Endothelial cell of coronary artery (primary cell): ENCODE results near the gene ANKRD39. TPM values are rescaled to one million over a fixed set of nuclear protein-coding genes. Genes with fewer than 3 reads are reported as not detected.

ENCODE experiments used
- total RNA-seq: library from RNA; depleted of rRNA; stranded (reverse); fragments of >200 nt; gene quantifications from 2 replicates; pipeline ENCODE4 v1.2.3, GENCODE V29; 2014

The ANKRD39 gene, protein sequence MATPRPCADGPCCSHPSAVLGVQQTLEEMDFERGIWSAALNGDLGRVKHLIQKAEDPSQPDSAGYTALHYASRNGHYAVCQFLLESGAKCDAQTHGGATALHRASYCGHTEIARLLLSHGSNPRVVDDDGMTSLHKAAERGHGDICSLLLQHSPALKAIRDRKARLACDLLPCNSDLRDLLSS
- 6.3 and 6.9 TPM in 2 replicates for total RNA-seq

DNA sequence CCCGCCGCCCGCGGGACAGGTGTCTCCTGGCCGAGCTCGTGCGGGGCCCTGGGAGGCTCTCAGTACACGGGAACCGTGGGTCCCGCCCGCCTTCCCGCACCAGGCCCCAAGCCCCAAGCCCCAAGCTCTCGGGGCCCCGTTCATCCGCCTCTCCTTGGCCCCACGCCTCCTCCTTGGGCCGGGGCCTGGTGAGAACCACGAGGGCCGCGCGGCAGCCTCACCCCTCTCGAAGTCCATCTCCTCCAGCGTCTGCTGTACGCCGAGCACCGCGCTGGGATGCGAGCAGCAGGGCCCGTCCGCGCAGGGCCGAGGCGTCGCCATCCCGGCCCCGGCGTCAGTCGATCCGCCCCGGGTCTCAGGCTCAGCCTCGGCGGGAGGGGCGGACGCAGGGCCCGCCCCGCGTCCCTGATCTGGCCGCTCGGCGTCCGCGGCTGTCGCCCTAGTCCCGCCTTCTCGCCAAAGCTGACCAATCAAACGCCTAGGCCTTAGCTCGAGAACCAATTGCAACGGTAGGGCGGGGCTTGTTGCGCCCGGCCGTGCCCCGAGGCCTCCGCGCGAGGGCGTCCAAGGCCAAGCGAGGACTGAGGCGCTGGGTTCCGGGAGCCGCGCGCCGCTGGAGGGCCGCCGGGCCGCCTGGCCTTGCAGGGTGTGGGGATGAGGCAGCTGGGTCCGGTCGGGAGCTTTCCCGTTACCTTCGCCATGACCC is at the start of gene ANKRD39:
ANKRD39 (minus strand) TSS at position 350 of the 706 bp plus-strand sequence; CDS start at position 321, 29 bp downstream.

DNA sequence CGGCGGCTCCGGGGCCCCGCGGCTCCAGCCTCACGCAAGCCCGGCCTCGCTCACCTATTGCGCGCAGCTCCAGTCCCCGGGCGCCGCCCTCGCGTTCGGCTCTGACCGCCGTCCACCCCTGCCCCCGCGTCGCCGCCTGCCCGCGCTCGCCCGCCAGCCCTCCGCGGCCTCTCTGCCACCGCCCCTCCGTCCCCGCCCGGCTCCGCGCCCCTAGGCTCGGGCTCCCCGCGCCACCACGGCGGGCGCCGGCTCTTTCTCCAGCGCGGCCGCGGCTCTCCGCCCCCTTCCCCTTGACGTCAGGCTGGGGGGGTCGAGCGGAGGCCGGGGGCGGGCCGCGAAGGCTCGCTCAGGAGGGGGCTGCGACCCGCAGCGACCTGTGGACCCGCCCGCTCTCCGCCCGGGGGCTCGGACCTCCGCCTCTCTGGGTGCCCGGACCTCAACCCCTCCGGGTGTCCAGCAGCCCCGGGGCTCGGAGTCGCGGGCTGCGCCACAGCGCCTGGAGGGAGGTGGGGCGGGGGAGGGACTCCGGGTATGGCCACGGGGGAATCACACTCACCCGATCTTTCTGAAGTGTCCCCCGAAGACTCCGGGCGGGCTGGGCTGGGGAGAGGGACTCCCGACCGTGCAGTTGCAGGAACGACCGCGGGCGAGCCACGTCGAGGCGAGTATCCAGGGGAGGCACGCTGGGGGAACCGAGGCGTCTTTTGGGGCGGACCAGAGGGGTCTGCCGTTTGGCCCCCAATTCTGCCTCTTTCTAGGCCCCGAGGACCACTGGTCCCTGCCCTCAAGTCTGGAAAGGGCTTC is 12.2 kb upstream of the ANKRD39 start, which contains the start of gene SEMA4C:
SEMA4C (minus strand) TSS at position 259 of the 804 bp plus-strand sequence. CDS start 2,194 bp downstream, outside the sequence.

DNA sequence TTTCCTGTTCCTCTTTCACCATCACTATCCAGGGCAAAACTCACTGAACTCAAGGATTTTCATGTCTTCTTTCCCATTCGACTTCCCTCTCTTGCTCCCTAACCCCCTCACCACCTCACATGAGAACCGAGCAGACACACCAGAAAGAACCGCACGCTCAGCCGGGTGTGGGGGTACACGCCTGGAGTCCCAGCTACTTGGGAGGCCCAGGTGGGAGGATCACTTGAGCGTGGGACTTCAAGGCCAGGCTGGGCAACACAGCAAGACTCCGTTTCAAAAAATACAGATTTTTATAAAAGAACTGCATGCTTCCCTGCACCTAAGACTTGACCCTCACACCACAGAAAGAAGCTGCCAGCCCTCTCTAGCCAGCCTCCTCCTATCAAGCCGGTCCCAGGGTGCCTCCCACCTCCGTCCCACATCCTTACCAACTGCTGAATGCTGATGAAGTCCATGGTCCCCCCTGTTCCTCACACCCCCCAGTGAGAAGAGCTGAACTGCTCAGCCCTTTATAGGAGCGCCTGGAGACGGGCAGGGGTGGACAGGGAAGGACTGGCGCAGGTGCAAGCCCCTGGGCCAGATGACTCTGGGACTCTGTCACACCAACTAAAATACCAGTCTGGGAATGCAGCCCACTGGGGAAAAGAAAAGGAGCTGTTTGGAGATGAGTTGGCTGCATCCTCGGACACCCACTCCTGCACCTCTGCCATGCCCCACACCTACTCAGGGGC is 14.1 kb downstream of the ANKRD39 start, which contains the start of gene ANKRD23:
ANKRD23 (minus strand) TSS at position 484 of the 731 bp plus-strand sequence; CDS start at position 455, 29 bp downstream.

DNA sequence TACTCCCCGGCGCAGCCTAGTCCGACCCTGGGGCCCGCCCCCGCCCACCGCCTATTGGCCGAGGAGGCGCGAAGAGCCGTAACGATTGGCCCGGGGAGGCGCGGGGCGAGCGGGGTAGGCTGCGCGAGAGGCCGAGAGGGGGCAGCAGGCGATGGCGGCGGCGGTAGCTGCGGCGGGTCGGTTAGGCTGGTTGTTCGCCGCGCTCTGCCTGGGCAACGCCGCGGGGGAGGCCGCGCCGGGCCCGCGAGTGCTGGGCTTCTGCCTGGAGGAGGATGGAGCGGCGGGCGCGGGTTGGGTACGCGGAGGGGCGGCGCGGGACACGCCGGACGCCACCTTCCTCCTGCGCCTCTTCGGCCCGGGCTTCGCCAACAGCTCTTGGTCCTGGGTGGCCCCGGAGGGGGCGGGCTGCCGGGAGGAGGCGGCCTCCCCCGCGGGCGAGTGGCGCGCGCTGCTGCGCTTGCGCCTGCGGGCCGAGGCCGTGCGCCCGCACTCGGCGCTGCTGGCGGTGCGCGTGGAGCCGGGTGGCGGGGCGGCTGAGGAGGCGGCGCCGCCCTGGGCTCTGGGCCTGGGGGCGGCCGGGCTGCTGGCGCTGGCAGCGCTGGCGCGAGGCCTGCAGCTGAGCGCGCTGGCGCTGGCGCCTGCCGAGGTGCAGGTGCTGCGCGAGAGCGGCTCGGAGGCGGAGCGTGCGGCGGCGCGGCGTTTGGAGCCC is 41.5 kb downstream of the ANKRD39 start, which contains the start of gene CNNM3:
CNNM3 (plus strand) TSS at position 142 of the 709 bp plus-strand sequence; CDS start at position 152, 10 bp downstream.

Other genes starting within 250 kb of the ANKRD39 start
- 22.4 and 23.8 TPM in 2 replicates for gene KANSL3, start 219.7 kb downstream of the ANKRD39 start, total RNA-seq
- under 0.01 and 0.09 TPM in 2 replicates for gene FER1L5, start 215.3 kb downstream of the ANKRD39 start, total RNA-seq
- gene LMAN2L, start 118.0 kb downstream of the ANKRD39 start, total RNA-seq = 22.7 and 25.9 TPM in 2 replicates
- 2.0 and 3.2 TPM in 2 replicates for gene CNNM4, start 97.1 kb downstream of the ANKRD39 start, total RNA-seq
- 6.6 and 10.0 TPM in 2 replicates for gene CNNM3, start 41.7 kb downstream of the ANKRD39 start, total RNA-seq
- 0.45 and 1.2 TPM in 2 replicates for gene ANKRD23, start 14.0 kb downstream of the ANKRD39 start, total RNA-seq
- 17.2 and 18.2 TPM in 2 replicates for gene SEMA4C, start 12.1 kb upstream of the ANKRD39 start, total RNA-seq
- 0.09 TPM in 1 of 2 replicates, not detected in the other for gene FAM178B, start 128.6 kb upstream of the ANKRD39 start, total RNA-seq
- 5.8 TPM in 2 replicates for gene FAHD2B, start 236.9 kb upstream of the ANKRD39 start, total RNA-seq